Measurements from ENCODE around the gene RARS2.
"Not testable (repeated sequence)": the region's sequence is repeated elsewhere in the genome, so short reads cannot be mapped to it uniquely, and the experiment has no call there.

Gene RARS2

GRCh38 chr6:87617405-87617804 lies 27.6 kb upstream of the RARS2 start:
- Histone ChIP-seq H3K9ac (ENCODE audit: low read depth in 1 of 2, low read length in 2 of 2) (no peak overlapping the region), H3K27ac (ENCODE audit: low read depth, low read length) (no peak overlapping the region), H3K36me3 (ENCODE audit: control insufficient read depth in 1 of 2, insufficient read depth in 2 of 2, low read length in 2 of 2) (peaks cover 0 to 15% of the 10 kb centered on the region in 2 donors), H3K9me3 (ENCODE audit: control insufficient read depth in 1 of 2, low read length in 2 of 2) (no peaks in the 10 kb centered on the region), H3K4me3 (ENCODE audit: low read depth in 1 of 2, low read length in 2 of 2) (no peak overlapping the region), H3K27me3 (ENCODE audit: control insufficient read depth in 1 of 2, insufficient read depth in 2 of 2, low read length in 2 of 2) (no peaks in the 10 kb centered on the region), H3K4me1 (ENCODE audit: control insufficient read depth in 1 of 2, insufficient read depth in 2 of 2, low read length in 2 of 2) (no peaks in the 10 kb centered on the region)

- peaks cover 0 to 20% of the 10 kb centered on the region in 2 donors for H3K36me3 ChIP-seq (ENCODE audit: control insufficient read depth in 1 of 2, insufficient read depth in 2 of 2, low read length in 2 of 2)
- not testable (repeated sequence) for H3K4me3 ChIP-seq (ENCODE audit: low read depth in 1 of 2, low read length in 2 of 2); H3K27ac ChIP-seq (ENCODE audit: low read depth, low read length); H3K9ac ChIP-seq (ENCODE audit: low read depth in 1 of 2, low read length in 2 of 2); H3K9me3 ChIP-seq (ENCODE audit: control insufficient read depth in 1 of 2, low read length in 2 of 2); H3K4me1 ChIP-seq (ENCODE audit: control insufficient read depth in 1 of 2, insufficient read depth in 2 of 2, low read length in 2 of 2); H3K27me3 ChIP-seq (ENCODE audit: control insufficient read depth in 1 of 2, insufficient read depth in 2 of 2, low read length in 2 of 2)
These were observed 23.2 kb upstream of the RARS2 start for GRCh38 chr6:87613018-87613417.

DNA sequence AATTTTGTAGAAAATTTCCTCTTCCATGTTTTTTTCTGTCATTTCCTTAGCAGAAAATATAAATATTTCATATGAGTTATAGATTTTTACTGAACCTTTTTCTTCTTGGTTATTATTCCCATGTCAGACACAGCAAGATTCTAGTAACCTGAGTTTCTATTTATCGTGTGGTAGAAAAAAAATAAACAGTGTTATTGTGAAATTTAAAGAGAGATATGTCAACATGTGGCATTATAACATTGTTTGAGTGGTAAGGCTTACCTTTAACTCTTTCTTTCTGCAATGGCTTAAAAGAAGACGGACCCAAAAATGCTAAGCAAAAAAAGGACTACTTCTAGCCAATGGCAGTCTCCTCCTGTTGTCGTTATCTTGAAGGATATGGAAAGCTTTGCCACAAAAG lies 19.0 kb upstream of the RARS2 start:
- no peak overlapping the region for H3K27ac ChIP-seq (ENCODE audit: low read depth, low read length)
- H3K4me3 ChIP-seq (ENCODE audit: low read depth in 1 of 2, low read length in 2 of 2): no peak overlapping the region
- peaks cover 0 to 15% of the 10 kb centered on the region in 2 donors for H3K36me3 ChIP-seq (ENCODE audit: control insufficient read depth in 1 of 2, insufficient read depth in 2 of 2, low read length in 2 of 2)
- H3K9me3 ChIP-seq (ENCODE audit: control insufficient read depth in 1 of 2, low read length in 2 of 2): no peaks in the 10 kb centered on the region
- H3K27me3 ChIP-seq (ENCODE audit: control insufficient read depth in 1 of 2, insufficient read depth in 2 of 2, low read length in 2 of 2): no peaks in the 10 kb centered on the region
- H3K9ac ChIP-seq (ENCODE audit: low read depth in 1 of 2, low read length in 2 of 2): no peak overlapping the region
- no peaks in the 10 kb centered on the region for H3K4me1 ChIP-seq (ENCODE audit: control insufficient read depth in 1 of 2, insufficient read depth in 2 of 2, low read length in 2 of 2)

GRCh38 chr6:87606199-87606598 lies 16.4 kb upstream of the RARS2 start:
- H3K9me3 ChIP-seq (ENCODE audit: control insufficient read depth in 1 of 2, low read length in 2 of 2): no peaks in the 10 kb centered on the region
- no peak overlapping the region for H3K4me3 ChIP-seq (ENCODE audit: low read depth in 1 of 2, low read length in 2 of 2)
- H3K27ac ChIP-seq (ENCODE audit: low read depth, low read length): no peak overlapping the region
- H3K9ac ChIP-seq (ENCODE audit: low read depth in 1 of 2, low read length in 2 of 2): no peak overlapping the region
- no peaks in the 10 kb centered on the region for H3K4me1 ChIP-seq (ENCODE audit: control insufficient read depth in 1 of 2, insufficient read depth in 2 of 2, low read length in 2 of 2)
- H3K27me3 ChIP-seq (ENCODE audit: control insufficient read depth in 1 of 2, insufficient read depth in 2 of 2, low read length in 2 of 2): no peaks in the 10 kb centered on the region
- H3K36me3 ChIP-seq (ENCODE audit: control insufficient read depth in 1 of 2, insufficient read depth in 2 of 2, low read length in 2 of 2): peaks cover 0 to 4% of the 10 kb centered on the region in 2 donors

DNA sequence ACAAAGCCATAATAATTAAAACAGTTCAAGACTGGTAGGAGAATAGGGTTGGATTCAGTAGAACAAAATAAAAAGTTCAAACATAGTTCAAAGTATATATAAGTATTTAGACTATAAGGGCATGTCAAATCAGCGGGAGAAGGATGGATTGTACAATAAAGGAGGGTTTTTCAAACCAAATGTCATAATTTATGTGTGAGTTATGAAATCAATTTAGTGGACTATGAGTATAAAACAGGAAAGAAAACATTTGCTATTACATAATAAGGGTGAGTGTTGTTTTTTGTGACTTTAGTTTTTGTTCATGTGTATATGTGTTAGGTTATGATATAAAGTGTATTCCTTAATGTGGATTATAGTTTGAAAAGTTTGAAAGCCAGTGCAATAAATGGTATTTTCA lies 10.8 kb upstream of the RARS2 start:
- Histone ChIP-seq H3K36me3 (ENCODE audit: control insufficient read depth in 1 of 2, insufficient read depth in 2 of 2, low read length in 2 of 2) (peaks cover 0 to 8% of the 10 kb centered on the region in 2 donors), H3K9me3 (ENCODE audit: control insufficient read depth in 1 of 2, low read length in 2 of 2) (no peaks in the 10 kb centered on the region), H3K27ac (ENCODE audit: low read depth, low read length) (no peak overlapping the region), H3K4me1 (ENCODE audit: control insufficient read depth in 1 of 2, insufficient read depth in 2 of 2, low read length in 2 of 2) (no peaks in the 10 kb centered on the region), H3K9ac (ENCODE audit: low read depth in 1 of 2, low read length in 2 of 2) (no peak overlapping the region), H3K27me3 (ENCODE audit: control insufficient read depth in 1 of 2, insufficient read depth in 2 of 2, low read length in 2 of 2) (no peaks in the 10 kb centered on the region), H3K4me3 (ENCODE audit: low read depth in 1 of 2, low read length in 2 of 2) (no peak overlapping the region)

GRCh38 chr6:87590990-87591389 lies 1.2 kb upstream of the RARS2 start:
- Histone ChIP-seq H3K36me3 (ENCODE audit: control insufficient read depth in 1 of 2, insufficient read depth in 2 of 2, low read length in 2 of 2) (peaks cover 0 to 10% of the 10 kb centered on the region in 2 donors), H3K27ac (ENCODE audit: low read depth, low read length) (no peak overlapping the region), H3K9ac (ENCODE audit: low read depth in 1 of 2, low read length in 2 of 2) (peak overlapping the region in 1 of 2 donors; percentile 84), H3K4me3 (ENCODE audit: low read depth in 1 of 2, low read length in 2 of 2) (peak overlapping the region; percentile 100), H3K9me3 (ENCODE audit: control insufficient read depth in 1 of 2, low read length in 2 of 2) (no peaks in the 10 kb centered on the region), H3K4me1 (ENCODE audit: control insufficient read depth in 1 of 2, insufficient read depth in 2 of 2, low read length in 2 of 2) (peaks cover 19 to 29% of the 10 kb centered on the region in 2 donors), H3K27me3 (ENCODE audit: control insufficient read depth in 1 of 2, insufficient read depth in 2 of 2, low read length in 2 of 2) (no peaks in the 10 kb centered on the region)

DNA sequence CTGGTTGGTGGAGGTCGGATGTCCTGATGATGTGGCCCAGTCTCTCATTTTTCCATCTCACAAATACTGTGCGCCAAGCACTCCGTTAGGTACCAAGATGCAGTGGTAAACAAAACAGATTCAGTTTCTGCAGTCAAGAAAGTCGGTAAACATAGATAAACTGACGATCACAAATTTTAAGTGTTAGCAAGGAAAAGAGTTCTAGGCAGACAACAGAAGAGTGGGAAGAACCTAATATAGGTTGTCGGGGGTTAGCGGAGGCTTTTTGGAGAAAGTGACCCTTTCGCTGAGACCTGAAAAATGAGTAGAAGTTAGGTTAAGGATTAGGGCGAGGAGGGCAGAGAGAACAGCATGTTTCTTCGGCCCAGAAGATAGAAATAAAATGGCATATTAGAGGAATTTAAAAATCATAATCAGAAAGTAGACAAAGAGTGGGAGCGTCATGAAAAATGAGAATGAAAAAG lies 662 bp upstream of the RARS2 start:
- Histone ChIP-seq H3K27me3 (ENCODE audit: control insufficient read depth in 1 of 2, insufficient read depth in 2 of 2, low read length in 2 of 2) (no peaks in the 10 kb centered on the region), H3K4me1 (ENCODE audit: control insufficient read depth in 1 of 2, insufficient read depth in 2 of 2, low read length in 2 of 2) (peaks cover 21 to 29% of the 10 kb centered on the region in 2 donors), H3K9me3 (ENCODE audit: control insufficient read depth in 1 of 2, low read length in 2 of 2) (no peaks in the 10 kb centered on the region), H3K4me3 (ENCODE audit: low read depth in 1 of 2, low read length in 2 of 2) (peak overlapping the region; percentile 100), H3K9ac (ENCODE audit: low read depth in 1 of 2, low read length in 2 of 2) (peak overlapping the region; percentile 84 to 99), H3K27ac (ENCODE audit: low read depth, low read length) (no peak overlapping the region), H3K36me3 (ENCODE audit: control insufficient read depth in 1 of 2, insufficient read depth in 2 of 2, low read length in 2 of 2) (peaks cover 0 to 5% of the 10 kb centered on the region in 2 donors)

GRCh38 chr6:87588756-87589407 lies 905 bp downstream of the RARS2 start:
- no peaks in the 10 kb centered on the region for H3K36me3 ChIP-seq (ENCODE audit: control insufficient read depth in 1 of 2, insufficient read depth in 2 of 2, low read length in 2 of 2)
- no peaks in the 10 kb centered on the region for H3K27me3 ChIP-seq (ENCODE audit: control insufficient read depth in 1 of 2, insufficient read depth in 2 of 2, low read length in 2 of 2)
- peak overlapping the region; percentile 84 to 99 for H3K9ac ChIP-seq (ENCODE audit: low read depth in 1 of 2, low read length in 2 of 2)
- H3K4me3 ChIP-seq (ENCODE audit: low read depth in 1 of 2, low read length in 2 of 2): peak overlapping the region; percentile 100
- H3K9me3 ChIP-seq (ENCODE audit: control insufficient read depth in 1 of 2, low read length in 2 of 2): no peaks in the 10 kb centered on the region
- peaks cover 24 to 29% of the 10 kb centered on the region in 2 donors for H3K4me1 ChIP-seq (ENCODE audit: control insufficient read depth in 1 of 2, insufficient read depth in 2 of 2, low read length in 2 of 2)
- H3K27ac ChIP-seq (ENCODE audit: low read depth, low read length): no peak overlapping the region

DNA sequence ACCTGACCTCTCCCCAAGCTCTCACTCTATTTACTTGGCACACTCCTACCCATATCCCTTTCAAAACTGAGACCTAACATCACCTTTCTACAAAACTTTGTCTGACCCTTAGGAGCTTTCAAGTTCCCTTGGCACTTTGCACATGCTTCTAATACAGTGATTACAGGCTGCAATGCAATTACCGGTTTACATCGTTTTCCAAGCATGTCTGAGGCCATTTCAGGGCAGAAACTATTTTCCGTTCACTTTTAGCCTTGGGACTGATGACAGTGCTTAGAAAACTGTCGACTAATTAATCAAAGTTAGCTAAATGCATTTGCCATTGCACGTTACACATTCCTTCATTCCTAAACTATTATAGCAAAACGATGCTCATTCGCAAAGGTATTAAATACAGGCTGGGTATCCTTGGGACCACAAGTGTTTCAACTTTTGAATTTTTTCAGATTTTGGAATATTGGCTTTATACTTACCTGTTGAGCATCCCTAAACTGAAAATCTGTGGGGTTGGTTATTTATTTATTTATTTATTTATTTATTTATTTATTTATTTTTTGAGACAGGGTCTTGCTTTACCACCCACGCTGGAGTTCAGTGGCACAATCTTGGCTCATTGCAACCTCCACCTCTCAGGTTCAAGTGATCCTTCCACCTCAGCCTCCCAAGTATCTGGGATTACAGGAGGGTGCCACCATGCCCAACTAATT lies 3.3 kb downstream of the RARS2 start:
- H3K36me3 ChIP-seq (ENCODE audit: control insufficient read depth in 1 of 2, insufficient read depth in 2 of 2, low read length in 2 of 2): peaks cover 6 to 18% of the 10 kb centered on the region in 2 donors
- H3K27ac ChIP-seq (ENCODE audit: low read depth, low read length): no peak overlapping the region
- peaks cover 24 to 29% of the 10 kb centered on the region in 2 donors for H3K4me1 ChIP-seq (ENCODE audit: control insufficient read depth in 1 of 2, insufficient read depth in 2 of 2, low read length in 2 of 2)
- no peak overlapping the region for H3K4me3 ChIP-seq (ENCODE audit: low read depth in 1 of 2, low read length in 2 of 2)
- H3K27me3 ChIP-seq (ENCODE audit: control insufficient read depth in 1 of 2, insufficient read depth in 2 of 2, low read length in 2 of 2): no peaks in the 10 kb centered on the region
- H3K9me3 ChIP-seq (ENCODE audit: control insufficient read depth in 1 of 2, low read length in 2 of 2): no peaks in the 10 kb centered on the region
- no peak overlapping the region for H3K9ac ChIP-seq (ENCODE audit: low read depth in 1 of 2, low read length in 2 of 2)

DNA sequence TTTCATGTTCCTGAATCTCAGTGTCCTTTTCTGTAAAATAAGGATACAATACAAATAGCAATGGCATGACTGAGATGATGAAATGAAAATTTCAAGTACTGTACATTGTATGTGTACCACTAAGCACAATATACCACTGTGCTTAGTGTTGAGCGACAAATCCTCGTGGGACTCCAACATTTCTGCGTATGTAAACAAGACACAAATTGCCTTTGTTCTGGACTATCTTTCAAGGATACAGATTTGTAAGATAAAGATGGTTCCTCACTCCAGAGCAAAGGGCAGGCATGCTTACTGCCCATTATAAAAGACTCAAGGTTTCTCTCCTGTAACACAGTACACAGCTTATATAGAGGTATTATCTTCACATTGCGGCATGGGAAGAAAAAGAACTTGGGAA lies 6.0 kb downstream of the RARS2 start:
- Histone ChIP-seq H3K36me3 (ENCODE audit: control insufficient read depth in 1 of 2, insufficient read depth in 2 of 2, low read length in 2 of 2) (peaks cover 15 to 22% of the 10 kb centered on the region in 2 donors), H3K27ac (ENCODE audit: low read depth, low read length) (no peak overlapping the region), H3K9ac (ENCODE audit: low read depth in 1 of 2, low read length in 2 of 2) (no peak overlapping the region), H3K4me3 (ENCODE audit: low read depth in 1 of 2, low read length in 2 of 2) (no peak overlapping the region), H3K4me1 (ENCODE audit: control insufficient read depth in 1 of 2, insufficient read depth in 2 of 2, low read length in 2 of 2) (peaks cover 14 to 22% of the 10 kb centered on the region in 2 donors), H3K9me3 (ENCODE audit: control insufficient read depth in 1 of 2, low read length in 2 of 2) (no peaks in the 10 kb centered on the region), H3K27me3 (ENCODE audit: control insufficient read depth in 1 of 2, insufficient read depth in 2 of 2, low read length in 2 of 2) (no peaks in the 10 kb centered on the region)
